ENCODE data around the gene DGCR8. TPM values are rescaled to one million over a fixed set of nuclear protein-coding genes. Genes with fewer than 3 reads are reported as not detected.

Gene DGCR8
- total RNA-seq, 1 donor from 2014 or later: 49.0 TPM

DNA sequence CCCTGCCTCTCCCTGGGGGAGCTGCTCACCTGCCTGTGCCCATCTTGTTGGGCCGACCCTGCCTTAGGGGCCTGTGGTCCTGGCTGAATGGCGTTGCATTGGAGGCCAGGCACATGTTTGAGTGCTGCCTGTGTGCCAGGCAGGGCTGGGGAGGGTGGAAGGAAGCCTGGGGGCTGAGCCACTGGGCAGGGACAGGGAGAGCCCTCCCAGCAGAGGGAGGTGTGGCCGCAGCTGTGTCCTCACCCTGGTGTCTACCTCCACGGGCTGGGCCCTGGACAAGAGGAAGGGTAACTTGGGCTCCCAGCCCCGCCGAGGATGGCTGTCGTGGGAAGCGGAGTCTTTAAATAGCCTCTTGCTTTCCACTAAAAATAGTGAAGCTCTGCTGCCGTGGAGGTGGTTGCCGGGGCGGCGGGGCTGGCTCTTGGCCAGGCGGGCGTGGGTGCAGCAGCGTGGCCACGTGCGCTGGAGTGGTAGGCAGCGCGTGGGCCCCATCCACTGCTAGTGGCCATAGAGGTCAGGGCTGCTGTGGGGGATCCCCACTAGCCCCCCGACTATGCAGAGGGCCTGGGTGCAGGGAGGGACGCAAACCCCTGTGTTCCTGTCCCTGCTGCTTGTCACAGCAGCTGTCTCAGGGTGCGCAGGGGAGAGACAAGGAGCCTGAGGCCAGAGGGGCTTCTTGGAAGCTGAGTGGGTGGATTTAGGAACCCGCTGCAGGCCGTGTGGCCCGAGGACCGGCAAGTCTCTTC lies 57.8 kb downstream of the DGCR8 start:
- DNase-seq (ENCODE audit: low spot score): no peak

DNA sequence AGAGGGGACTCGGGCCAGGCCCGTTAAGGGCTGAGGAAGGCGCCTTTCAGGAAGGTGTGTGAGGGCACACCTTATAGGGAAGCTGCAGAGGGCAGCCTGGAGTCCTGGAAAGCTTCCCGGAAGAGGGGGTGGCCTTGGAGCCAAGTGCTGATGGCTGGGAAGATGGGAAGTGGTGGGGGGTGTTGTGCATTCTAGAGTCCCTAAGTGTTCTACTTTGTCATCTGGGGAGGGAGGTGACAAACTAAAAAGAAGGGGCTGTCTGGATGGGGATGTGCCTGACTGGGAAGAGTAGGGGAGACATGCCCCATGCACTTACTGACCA lies 58.3 kb downstream of the DGCR8 start:
- no peak for DNase-seq (ENCODE audit: low spot score)

DNA sequence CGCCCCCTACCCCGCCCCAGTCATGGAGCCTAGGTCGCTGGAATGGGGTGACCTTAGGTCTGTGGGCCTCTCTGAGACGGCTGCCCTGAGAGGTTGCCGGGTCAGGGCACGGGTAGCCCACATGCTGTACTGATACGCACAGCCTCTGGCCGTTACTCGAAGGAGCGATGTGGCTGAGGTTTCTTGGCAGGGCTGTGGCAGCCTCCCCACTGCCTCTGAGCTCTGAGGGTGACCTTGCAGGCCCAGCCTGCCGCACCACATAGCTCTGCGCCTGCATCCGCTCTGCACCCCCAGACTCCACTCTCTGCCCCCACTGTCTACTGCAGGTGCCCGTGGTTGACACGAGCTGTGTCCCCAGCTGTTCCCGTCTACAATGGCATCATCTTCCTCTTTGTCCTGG lies 58.8 kb downstream of the DGCR8 start:
- DNase-seq (ENCODE audit: low spot score): no peak

DNA sequence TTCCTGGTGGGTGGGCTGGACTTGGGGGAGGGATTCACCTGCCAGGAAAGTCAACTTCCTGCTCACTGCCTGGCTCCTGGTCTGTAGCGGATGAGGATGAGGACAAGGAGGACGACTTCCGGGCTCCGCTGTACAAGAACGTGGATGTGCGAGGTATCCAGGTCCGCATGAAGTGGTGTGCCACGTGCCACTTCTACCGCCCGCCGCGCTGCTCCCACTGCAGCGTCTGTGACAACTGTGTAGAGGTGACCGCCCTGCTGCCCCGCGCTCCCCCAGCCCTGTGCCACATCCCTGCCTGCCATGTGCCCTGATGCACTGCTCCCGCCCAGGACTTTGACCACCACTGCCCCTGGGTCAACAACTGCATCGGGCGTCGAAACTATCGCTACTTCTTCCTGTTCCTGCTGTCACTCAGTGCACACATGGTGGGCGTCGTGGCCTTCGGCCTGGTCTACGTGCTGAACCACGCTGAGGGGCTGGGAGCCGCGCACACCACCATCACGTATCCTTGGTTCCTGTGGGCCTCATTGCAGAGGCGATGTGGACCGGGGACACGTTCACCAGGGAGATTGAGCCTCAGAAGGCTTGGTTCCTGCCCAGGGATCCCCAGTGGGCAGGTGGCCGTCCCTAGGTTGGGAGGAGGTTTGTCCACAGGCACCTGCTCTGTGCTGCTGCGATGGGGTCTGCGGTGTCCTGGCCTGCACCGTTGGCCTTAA lies 59.5 kb downstream of the DGCR8 start:
- no peak for DNase-seq (ENCODE audit: low spot score)

DNA sequence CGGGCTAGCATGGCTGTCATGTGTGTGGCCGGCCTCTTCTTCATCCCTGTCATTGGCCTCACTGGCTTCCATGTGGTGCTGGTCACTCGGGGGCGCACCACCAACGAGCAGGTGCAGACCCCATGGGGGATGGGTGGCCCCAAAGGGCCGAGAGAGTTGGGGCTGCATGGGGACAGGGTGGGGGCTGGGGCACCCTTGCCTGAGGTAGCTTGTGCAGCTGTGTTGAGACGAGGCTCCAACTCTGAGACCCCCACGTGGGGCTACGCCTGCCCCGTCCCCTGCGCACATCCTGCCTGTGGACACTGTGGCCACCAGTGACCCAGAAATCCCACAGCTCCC lies 60.0 kb downstream of the DGCR8 start:
- DNase-seq (ENCODE audit: low spot score): no peak

DNA sequence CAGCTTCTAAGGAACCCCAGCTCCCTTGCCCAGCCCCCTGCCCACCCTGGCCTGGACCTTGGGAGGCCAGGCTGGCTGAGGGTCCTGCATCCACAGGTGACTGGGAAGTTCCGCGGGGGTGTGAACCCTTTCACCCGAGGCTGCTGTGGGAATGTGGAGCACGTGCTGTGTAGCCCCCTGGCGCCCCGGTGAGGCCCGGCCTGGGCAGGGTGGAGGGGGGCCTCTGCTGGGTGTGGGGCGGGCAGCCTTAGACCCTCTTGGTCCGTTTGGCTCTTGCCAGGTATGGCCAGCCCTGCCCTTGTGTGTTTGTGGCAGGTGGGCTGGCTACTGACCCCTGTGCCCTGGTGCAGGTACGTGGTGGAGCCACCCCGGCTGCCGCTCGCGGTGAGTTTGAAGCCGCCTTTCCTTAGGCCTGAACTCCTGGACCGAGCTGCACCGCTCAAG lies 60.5 kb downstream of the DGCR8 start:
- no peak for DNase-seq (ENCODE audit: low spot score)

DNA sequence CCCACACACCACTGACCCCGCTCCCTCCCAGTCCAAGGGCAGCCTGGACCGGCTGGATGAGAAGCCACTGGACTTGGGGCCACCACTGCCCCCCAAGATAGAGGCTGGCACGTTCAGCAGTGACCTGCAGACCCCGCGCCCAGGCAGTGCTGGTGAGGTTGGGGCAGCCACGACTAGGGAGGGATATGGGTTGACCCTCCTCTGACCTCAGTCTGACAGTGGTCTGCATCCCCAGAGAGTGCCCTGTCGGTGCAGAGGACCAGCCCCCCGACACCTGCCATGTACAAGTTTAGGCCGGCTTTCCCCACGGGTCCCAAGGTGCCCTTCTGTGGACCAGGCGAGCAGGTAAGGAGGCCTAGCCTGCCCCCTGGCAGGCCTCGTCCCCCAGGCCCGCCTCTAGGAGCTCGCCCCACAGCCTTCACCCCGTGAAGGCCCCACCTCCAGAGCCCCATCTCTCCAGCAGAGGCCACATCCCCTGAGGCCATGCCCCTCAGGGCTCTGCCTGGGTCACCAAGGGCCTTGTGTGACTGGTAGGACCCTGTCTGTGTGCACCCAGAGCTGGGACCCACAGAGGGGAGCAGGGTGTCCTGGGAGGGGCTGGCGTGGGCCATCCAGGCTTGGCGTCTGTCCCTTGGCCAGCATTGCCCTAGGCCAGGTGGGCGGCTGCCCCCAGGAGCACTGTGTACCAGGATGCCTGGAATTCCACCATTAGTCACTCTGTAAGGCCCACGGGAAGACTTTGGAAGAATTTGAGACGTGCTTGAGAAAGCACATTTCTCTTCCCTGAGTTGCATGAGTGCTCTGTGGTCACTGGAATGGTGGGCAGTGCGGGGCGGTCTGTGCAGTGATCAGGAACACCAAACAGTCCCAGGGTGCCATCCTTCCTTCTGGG lies 61.4 kb downstream of the DGCR8 start:
- DNase-seq (ENCODE audit: low spot score): no peak

DNA sequence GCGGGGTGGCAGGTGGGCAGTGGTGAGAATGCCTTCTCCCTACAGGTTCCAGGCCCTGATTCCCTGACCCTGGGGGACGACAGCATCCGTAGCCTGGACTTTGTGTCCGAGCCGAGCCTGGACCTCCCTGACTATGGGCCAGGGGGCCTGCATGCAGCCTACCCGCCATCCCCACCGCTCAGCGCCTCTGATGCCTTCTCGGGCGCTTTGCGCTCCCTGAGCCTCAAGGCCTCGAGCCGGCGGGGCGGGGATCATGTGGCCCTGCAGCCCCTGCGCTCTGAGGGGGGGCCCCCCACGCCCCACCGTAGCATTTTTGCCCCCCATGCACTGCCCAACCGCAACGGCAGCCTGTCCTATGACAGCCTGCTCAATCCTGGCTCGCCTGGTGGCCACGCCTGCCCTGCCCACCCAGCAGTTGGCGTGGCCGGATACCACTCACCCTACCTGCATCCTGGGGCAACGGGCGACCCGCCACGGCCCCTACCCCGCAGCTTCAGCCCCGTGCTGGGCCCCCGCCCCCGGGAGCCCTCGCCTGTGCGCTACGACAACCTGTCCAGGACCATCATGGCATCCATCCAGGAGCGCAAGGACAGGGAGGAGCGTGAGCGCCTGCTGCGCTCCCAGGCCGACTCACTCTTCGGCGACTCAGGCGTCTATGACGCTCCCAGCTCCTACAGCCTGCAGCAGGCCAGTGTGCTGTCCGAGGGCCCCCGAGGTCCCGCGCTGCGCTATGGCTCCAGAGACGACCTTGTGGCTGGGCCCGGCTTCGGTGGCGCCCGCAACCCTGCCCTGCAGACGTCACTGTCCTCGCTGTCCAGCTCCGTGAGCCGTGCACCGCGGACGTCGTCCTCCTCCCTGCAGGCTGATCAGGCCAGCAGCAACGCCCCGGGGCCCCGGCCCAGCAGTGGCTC lies 62.9 kb downstream of the DGCR8 start:
- no peak for DNase-seq (ENCODE audit: low spot score)

DNA sequence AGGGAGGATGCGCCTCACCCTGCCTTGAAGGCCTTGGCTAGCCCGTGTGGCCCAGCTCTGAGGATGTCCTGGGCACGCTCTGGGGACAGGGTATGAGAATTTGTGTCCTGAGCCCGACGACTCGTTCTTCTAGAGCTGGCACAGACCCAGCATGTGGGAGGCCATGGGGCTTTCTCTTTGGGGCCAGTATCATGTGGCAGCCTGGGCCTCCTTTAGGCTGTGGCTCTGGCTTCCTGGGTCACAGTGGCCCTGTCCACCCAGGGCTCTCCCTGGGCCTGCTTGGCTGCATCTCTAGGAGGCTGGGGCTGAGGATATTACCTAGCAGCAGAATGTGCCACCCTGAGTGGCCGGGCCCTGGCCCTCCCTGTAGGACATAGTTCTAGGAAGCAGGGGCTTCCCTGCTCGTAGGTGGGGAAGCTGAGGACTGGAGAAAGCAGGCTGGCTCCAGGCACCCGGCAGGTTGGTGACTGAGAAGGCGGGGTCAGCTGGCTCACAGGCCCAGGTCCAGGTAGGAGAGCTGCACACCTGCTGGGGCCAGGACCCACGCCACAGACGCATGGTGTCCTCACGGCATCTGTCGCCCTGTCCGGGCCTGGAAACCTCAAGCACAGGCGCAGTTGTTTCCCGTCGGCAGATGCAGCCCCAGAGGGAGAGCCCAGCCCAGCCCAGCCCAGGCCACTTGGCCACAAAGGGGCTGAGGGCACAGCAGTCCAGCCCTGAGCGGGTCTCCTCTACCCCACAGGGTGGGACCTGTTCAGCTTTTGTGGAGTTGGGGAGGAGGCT lies 64.0 kb downstream of the DGCR8 start:
- no peak for DNase-seq (ENCODE audit: low spot score)

DNA sequence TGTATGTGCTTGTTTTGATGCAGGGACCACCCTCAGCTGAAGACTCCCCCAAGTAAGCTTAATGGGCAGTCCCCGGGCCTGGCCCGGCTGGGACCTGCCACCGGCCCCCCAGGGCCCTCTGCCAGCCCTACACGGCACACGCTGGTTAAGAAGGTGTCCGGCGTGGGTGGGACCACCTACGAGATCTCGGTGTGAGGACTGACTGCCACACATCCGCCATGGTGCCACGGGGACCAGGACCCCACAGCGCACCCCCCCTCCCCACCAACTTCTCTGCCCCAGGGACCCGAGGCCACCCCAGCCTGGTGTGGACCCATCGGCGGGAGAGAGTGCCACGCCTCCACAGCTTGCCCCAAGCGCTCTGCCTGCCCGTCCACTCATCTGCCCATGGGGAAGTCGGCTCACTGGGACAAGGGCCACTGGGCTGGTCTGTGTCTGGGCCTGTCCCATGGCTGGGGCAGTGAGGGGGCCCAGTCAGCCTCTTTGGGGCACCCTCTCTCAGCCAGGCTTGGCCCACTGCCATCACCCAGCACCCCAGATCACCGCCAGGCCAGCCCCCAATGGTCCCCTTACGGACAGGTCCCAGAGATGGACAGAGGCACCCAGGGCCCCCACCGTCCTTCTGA lies 65.3 kb downstream of the DGCR8 start:
- DNase-seq (ENCODE audit: low spot score): no peak

DNA sequence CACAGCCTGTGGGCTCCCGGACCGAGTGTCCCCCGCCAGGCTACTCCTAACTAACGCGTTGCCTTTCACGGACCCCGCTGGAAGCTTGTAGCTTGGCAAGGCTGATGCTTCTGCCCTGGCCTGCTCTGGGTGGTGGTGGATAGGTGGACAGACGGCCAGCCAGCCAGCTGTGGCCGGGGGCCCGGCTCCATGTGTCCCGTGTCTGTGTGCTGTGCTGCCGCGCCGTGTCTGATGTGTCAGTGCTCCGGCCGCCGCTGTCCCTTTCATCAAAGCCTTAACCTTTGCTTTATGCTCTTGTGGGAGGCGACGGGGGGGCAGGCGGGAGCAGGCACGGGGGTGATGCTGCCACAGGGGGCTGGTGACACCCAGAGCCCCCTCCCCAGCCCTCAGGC lies 65.8 kb downstream of the DGCR8 start:
- DNase-seq (ENCODE audit: low spot score): no peak

DNA sequence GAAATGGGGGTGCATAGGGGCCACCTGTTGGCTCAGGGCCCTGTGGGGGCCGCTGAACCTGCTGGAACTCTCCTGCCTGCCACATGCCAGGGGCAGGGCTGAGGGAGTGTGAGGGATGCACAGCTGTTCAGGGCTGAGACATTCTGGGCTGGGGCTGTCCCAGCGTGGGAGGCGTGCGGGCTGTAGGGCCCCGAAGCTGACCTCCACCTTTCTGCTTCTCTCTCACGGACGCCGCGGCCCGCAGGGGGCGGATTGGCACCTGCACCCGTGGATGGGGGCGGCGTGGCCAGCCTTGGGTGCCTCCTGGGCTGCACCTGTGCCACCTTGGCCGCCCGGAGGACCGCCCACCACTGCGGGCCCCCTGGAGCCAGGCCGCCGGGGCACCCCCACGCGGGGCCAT lies 66.7 kb downstream of the DGCR8 start:
- no peak for DNase-seq (ENCODE audit: low spot score)

DNA sequence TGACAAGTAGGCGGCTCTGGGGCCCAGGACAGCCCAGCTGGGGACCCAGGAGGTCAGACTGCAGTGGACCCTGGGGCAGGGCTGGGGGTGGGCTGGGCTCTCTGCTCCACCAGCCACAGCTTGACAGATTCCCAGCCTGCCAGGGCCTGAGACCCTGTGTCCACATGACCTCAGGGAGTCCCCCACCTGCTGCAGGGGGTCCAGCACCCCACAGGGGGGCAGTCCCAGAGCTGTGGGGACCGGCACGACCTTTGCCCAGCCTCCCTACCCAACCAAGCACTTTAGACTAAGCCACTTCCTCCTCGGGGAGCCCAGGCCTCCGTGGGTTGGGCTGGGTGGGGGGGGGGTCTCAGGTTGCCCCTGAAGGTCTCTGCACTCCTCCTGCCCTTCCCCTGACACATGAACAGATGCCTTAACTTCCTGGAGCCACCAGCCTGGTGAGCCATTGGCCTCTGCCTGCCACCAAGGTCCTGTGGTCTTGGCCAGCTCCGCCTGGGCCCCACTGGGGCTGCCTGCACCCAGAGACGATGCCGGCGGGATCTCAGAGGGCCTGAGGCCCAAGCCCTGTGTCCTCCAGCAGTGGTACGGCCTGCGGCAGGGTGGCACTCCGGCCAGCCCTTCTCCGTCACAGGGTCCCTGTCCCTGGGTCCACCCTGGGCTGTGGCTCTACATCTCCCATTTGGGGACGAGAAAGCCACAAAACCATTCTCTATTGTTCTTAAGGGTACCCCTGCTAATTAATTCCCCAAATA lies 67.4 kb downstream of the DGCR8 start:
- no peak for DNase-seq (ENCODE audit: low spot score)

DNA sequence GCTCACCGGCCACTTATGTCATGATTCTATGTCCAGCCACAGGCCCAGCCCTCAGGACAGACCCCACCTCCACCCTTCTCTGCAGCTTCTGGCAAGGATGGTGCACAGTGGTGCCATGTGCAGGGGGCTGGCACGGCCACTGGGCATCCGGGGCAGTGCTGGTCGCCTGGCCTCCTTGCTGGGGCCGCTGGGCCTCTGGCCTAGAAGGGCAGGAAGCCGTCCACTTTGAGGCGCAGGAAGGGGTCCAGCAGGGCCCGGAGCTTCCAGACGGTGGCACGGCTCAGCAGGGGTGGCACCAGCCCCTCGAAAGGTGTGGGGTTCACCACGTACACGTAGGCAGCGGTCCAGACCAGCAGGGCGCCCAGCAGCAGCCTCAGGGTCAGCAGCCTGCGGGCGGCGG lies 68.4 kb downstream of the DGCR8 start:
- no peak for DNase-seq (ENCODE audit: low spot score)

DNA sequence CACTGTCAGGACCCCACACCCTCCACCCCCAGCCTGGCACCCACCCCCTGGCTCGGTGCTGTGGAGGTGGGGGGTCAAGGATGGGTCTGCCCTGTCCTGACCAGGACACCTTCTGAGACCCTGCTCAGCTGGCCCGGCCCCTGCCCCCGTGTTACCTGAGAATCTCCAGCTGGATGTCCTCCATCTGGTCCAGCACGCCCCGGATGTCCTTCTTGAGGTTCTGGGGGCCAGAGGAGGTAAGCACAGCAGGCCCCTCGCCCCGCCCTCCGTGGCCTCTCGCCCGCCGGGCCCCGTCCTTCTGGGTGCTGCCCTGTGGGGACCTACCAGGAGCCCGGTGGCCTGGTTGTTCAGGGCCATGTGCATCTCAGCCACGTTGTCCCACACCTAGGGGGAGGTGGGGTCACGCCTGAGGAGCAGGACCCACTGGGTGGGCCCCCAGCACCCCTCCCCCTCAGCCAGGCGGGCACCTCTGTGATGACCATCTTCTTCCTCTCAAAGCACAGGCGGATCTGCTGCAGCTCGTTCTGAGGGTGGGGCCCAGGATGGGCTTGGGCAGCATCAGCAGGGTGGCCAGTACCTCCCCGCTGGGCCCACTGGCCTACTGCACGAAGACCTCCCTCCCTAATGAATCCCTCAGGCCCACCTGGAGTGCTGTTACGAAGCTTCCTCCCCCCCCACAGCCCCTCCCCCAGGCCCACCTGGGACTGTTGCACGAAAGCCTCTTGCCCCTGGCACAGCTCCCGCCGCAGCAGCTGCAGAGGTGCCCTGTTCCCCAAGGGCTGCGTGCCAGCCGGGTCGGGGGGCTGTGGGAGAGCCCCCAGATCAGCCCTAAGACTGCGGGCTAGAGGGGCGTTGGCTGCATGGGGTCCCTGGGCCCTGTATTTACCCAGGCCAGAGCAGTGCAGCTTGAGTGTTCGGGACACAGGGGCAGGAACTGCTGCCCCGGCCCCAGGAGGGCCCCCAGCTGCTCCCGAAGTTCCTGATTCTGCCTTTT lies 69.5 kb downstream of the DGCR8 start:
- no peak for DNase-seq (ENCODE audit: low spot score)

DNA sequence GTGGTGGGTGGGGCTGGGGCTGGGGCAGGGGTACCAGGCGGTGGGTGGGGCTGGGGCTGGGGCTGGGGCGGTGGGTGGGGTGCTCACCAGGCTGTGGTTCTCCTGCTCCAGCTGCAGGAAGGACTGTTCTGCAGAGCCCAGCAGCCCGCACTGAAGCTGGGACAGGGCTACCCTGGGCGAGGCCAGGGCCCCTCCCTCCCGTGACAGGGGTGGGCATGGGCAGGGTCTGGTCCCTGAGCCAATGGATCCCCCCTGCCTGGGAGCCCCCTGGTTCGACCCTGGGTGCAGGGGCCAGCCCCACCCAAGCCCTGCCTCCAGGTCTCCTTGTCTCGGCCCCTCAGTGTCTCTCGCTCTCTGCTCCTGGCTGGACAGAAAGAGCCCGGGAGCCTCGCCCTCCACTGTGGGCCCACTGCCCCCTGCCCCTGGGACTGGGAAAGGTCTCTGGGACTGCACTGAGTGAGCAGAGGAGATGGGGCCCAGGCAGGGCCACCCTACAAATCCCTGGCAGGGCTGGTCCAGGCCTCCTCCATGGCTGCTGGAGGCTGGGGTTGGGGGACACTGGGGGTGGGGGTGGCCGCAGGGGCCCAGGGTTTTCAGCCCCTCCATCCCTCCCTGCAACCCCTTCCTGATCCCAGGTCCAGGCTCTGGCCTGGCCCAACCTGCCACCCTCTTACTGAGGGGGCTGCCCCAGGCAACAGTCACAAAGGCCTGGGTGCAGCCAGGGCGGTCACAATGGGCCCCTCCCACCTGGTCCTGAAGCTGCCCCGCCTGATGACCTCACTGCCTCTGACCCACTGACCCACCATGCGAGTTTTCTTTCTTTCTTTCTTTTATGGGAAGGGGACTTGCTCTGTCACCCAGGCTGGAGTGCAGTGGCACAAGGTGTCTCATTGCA lies 70.6 kb downstream of the DGCR8 start, which contains the start of gene CCDC188:
CCDC188 (minus strand) TSS at position 675 of the 895 bp plus-strand sequence; CDS start at position 606, 69 bp downstream.
- DNase-seq (ENCODE audit: low spot score): no peak

DNA sequence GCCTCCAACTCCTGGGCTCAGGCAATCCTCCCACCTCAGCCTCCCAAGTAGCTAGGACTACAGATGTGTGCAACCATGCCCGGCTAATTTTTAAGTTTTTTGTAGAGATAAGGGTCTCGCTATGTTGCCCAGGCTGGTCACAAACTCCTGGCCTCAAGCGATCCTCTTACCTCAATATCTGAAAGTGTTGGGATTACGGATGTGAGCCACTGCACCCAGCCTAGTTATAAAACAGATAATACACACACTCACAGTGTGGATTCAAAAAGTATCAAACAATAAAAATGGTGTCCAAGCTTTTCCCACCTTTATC lies 71.2 kb downstream of the DGCR8 start:
- no peak for DNase-seq (ENCODE audit: low spot score)

Measured in ureter (tissue), 1 donor.